ENCODE data around the gene CDK11B.
"Not testable (repeated sequence)": the region's sequence is repeated elsewhere in the genome, so short reads cannot be mapped to it uniquely, and the experiment has no call there.

Gene CDK11B

GRCh38 chr1:1680912-1681273, 22.1 kb upstream of the CDK11B start:
- no peak for DNase-seq

DNA sequence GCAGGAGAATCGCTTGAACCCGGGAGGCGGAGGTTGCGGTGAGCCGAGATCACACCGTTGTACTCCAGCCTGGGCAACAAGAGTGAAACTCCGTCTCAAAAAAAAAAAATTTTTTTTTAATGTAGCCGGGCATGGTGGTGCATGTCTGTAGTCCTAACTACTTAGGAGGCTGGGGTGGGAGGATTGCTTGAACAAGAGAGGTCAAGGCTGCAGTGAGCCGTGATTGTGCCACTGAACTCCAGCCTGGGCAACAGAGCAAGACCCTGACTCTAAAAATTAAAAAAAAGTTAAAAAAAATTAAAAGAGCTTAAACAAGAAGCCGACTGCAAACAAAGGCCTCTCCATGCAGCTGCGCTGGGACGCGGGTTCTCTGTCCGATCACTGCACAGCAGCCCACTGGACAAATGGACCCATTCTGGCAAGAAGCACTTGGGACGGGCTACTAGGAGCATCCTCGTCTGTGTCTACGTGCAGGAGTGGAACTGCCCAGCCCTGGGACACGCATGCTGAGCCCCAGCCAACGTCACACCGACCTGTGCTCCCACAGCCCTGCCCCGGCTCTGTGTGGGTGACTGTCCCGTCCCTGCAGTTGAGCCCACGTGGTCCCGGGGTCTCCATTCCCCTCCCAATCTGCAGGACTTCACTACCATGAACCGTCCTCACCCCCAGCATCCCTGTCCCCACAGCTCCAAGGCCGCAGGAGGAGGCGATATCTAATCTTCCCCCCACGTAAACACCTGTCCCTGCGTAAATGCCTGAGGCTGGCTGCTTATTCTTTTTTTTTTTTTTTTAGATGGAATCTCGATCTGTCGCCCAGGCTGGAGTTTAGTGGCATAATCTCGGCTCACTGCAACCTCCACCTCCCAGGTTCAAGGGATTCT, 21.5 kb upstream of the CDK11B start:
- DNase-seq = no peak

DNA sequence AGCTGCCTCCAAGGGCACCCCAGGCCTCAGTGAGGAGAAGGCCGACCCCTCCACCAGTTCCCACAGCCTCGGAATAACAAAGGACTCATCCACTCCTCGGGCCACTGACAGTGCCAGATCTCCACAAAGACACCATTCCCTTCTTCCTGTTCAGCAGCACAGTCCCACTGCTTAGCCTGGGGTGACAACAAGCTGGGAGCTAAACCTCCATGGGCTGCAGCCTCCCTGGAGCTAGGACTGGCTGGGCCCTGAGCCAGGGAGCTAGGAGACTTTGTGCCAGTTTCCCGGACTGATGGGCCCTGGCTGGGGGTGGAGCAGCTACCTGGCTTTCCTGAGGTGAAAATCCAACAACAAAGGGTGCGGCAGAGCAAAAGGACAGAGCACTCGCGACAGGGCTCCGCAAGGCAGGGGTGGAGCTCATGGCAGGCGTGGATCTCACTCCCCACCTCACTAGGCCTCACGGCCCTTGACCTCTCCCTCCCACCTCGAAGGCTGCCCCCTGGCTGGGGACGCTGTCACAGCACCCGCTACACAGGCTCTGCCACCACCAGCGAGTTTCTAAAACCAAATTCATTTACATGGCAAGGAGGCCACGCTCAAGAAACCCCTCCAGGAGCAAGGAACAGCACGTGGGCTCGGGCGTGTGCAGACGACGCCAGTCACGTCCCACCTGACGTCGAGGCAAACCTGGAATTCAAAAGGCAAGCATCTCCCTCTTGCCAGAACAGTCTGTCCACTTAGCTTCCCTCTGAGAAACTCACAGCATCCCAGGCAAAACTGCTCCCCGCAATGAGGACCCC, 20.0 kb upstream of the CDK11B start:
- no peak for DNase-seq

DNA sequence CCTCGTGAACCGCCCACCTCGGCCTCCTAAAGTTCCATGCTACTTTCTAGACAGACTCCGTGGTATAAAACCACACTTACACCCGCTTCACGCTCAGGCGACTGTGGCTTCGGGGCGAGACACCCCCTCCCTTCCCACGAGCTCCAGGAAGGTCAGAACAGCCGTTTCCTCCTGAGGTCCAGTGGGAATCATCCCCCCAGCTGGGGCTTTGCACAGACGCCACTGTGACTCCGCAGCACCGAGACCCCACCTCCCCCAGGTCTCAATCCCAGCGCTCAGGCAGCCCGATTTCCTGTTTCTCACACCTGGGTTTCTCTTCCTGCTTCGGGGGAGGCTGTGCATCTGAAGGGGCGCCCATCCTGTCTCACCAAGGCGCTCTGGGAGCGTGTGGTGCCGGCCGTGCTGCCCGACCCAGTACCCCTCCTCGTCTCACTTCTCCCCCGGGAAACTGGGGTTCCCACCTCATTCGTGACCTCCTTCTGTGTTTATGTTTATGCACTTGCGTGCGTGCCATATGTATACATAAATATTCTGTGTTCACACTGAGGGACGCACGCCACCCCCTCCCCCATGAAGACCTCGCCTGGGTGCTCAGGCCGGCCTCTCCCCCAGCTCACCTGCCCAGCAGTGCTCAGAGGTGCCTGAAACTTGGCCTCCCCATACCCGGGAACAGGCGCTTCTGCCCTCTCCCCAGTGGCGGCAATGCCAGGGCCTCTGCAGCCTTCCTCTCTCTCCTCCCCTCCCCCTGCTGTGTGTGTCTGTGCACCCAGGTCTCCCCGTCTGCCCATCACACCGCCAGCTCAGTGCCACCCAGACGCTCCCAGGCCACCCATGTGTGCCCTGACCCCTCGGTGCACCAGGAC, 19.1 kb upstream of the CDK11B start:
- DNase-seq = no peak

DNA sequence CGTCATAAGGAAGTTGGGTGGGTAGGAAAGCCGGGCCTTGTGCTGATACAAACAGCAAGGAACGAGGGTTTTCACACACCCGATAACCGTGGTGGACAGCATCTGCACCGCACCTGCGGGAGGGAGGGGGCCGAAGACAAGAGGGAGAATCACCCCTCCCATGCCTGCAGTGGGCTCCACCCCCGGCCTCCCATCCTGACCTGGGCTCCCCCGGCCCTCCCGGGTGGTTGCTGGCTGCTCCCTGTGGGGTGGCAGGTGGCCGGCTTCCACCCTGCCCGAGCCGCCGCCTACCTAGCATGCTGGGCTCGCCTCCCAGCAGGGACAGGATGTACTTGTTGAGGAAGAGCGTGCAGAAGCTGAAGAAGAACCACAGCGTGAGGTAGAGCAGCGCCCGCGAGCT, 17.3 kb upstream of the CDK11B start:
- DNase-seq = not testable (repeated sequence)

GRCh38 chr1:1675218-1675617, 16.4 kb upstream of the CDK11B start:
- DNase-seq = not testable (repeated sequence)

GRCh38 chr1:1674806-1675205, 16.0 kb upstream of the CDK11B start:
- not testable (repeated sequence) for DNase-seq

- no peak for DNase-seq
Observed at GRCh38 chr1:1672181-1672965, 13.6 kb upstream of the CDK11B start.

- DNase-seq = no peak
Observed at GRCh38 chr1:1671365-1672119, 12.7 kb upstream of the CDK11B start.

GRCh38 chr1:1670866-1671265, 12.1 kb upstream of the CDK11B start:
- DNase-seq = no peak

DNA sequence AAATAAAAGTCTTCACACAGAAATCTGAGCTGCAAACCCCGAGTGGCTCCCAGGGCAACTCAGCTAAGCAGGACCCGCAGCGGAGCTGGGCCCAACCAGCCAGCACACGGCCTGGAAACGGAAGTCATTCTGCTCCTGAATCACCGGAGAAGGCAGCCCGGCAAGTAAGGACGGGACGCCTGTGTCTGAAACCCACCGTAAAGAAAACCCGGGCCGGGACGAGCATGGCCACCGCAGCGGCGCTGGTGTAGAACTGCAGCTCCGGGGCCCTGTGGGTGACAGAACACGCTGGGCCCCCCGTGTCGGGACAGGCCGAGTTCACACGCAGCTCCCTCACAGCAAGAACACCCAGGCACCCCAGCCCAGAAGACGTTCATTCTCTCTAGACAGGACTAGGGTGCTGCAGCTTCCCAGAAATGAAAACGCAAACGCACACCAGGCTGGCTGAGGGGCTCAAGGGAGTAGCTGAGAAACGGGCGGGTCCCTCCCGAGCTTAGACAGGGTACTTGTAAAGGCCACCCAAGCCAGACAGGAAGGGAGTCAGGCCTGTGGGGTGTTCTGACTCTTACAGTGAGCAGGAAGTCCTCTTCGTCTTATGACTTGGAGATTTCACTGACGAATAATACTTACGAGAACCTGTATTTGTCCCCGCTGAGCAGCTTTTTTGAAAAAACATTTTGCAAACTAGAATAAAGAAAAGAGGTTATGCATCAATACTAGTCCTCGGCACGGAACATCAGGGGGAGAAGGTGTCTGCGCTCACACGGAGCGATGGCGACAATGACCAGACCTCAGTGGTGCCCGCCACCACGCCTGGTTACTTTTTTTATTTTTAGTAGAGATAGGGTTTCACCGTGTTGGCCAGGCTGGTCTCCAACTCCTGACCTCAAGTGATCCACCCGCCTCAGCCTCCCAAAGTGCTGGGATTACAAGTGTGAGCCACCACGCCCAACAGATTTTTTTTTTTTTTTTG, 10.9 kb upstream of the CDK11B start:
- DNase-seq = no peak

- DNase-seq = no peak
Observed at GRCh38 chr1:1666526-1666925, 7.7 kb upstream of the CDK11B start.

- DNase-seq = no peak
Observed at GRCh38 chr1:1665815-1666251, 7.0 kb upstream of the CDK11B start.

GRCh38 chr1:1664941-1665814, 6.4 kb upstream of the CDK11B start:
- no peak for DNase-seq

DNA sequence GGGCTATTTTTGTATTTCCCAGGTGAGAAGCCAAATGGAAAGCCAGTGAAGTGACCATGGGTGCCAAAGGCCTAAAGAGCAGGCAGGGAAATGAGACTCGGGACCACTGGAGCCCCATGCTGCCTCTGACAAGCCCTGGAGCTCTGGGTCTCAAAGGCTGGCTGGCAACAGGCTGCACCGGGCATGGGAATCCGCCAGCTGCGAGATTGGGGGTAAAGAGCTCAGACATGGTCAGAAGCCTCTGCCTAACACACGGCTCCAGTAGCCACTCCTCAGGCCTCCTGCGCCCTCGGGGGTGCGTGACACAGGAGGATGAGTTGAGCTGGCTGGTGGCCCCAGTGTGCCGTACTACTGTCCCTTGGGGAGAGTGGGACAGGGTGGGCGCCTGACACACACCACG, 5.5 kb upstream of the CDK11B start:
- not testable (repeated sequence) for DNase-seq

GRCh38 chr1:1662830-1663560, 4.2 kb upstream of the CDK11B start:
- DNase-seq = not testable (repeated sequence)

GRCh38 chr1:1662392-1662791, 3.6 kb upstream of the CDK11B start:
- DNase-seq = not testable (repeated sequence)

- DNase-seq = not testable (repeated sequence)
Observed at GRCh38 chr1:1648265-1648664, 10.5 kb downstream of the CDK11B start.
